A673 (cell line): ENCODE results near the gene PRTFDC1. TPM values are rescaled to one million over a fixed set of nuclear protein-coding genes. Genes with fewer than 3 reads are reported as not detected.

Source experiments
- BruUV-seq: library from RNA; stranded (reverse); fragments of 400-500 nt; replicated peaks from 2 replicates; lab custom pipeline; 2021; lab: Mats Ljungman, UMichigan
- CTCF ChIA-PET: fragments of 300-600 bp; sonication (Branson Sonifier 250); formaldehyde crosslinking; loops from one replicate; lab custom pipeline; 2022; ENCODE audit warnings: antibody characterized with exemption; lab: Charles Lee
- POLR2A ChIA-PET: fragments of 300-600 bp; sonication (Branson Sonifier 250); formaldehyde crosslinking; loops from one replicate; lab custom pipeline; 2022; ENCODE audit warnings: antibody characterized with exemption; ENCODE audit not compliant: low non-redundant PET; lab: Charles Lee
- DNase-seq: peaks from one replicate; pipeline ENCODE4 v3.0.0-alpha.2; 2015; ENCODE audit warnings: low spot score
- H3K27ac ChIP-seq: fragments of 200-600 bp; sonication (generic); 2 replicates; pipeline ENCODE4 v1.5.1; 2016; ENCODE audit warnings: mixed run types, low read depth, mild to moderate bottlenecking, mixed read lengths, antibody characterized with exemption, low read length; ENCODE audit not compliant: poor library complexity, severe bottlenecking
- H3K27me3 ChIP-seq: fragments of 200-600 bp; sonication (generic); replicated peaks from 2 replicates; pipeline ENCODE4 v1.6.1; 2017; ENCODE audit warnings: mixed run types, low read depth, mild to moderate bottlenecking, mixed read lengths, antibody characterized with exemption, low read length; ENCODE audit not compliant: insufficient read depth, poor library complexity
- H3K36me3 ChIP-seq: fragments of 200-600 bp; sonication (generic); 2 replicates; pipeline ENCODE4 v1.6.1; 2016; ENCODE audit warnings: mixed run types, mild to moderate bottlenecking, mixed read lengths, antibody characterized with exemption, low read length; ENCODE audit not compliant: insufficient read depth, poor library complexity, severe bottlenecking
- H3K4me1 ChIP-seq: fragments of 200-600 bp; sonication (generic); 2 replicates; pipeline ENCODE4 v1.6.1; 2017; ENCODE audit warnings: mixed run types, mild to moderate bottlenecking, mixed read lengths, antibody characterized with exemption, low read length; ENCODE audit not compliant: insufficient read depth, poor library complexity, severe bottlenecking
- H3K4me3 ChIP-seq: fragments of 200-600 bp; sonication (generic); 2 replicates; pipeline ENCODE4 v1.5.1; 2016; ENCODE audit warnings: low read depth, mixed run types, mild to moderate bottlenecking, mixed read lengths, low read length; ENCODE audit not compliant: poor library complexity, severe bottlenecking
- H3K9me3 ChIP-seq: fragments of 200-600 bp; sonication (generic); 2 replicates; pipeline ENCODE4 v1.6.1; 2016; ENCODE audit warnings: mixed run types, low read depth, mild to moderate bottlenecking, mixed read lengths, antibody characterized with exemption, low read length; ENCODE audit not compliant: poor library complexity, severe bottlenecking
- EZH2 ChIP-seq: fragments of 200-600 bp; sonication (generic); IDR thresholded peaks from 2 replicates; pipeline ENCODE4 v1.6.1; 2017; ENCODE audit warnings: borderline replicate concordance, low read depth, mild to moderate bottlenecking, mixed read lengths, antibody characterized with exemption, low read length; ENCODE audit not compliant: poor library complexity, severe bottlenecking
- intact Hi-C: fragments of 100-400 bp; cut with micrococcal nuclease; formaldehyde crosslinking; loops from one replicate; pipeline ENCODE4 v1.10.0; 2022; ENCODE audit not compliant: unreplicated experiment
- total RNA-seq: library from RNA; stranded (reverse); gene quantifications from 2 replicates; pipeline ENCODE4 v1.2.3, GENCODE V29; 2021
- TF ChIP-seq, protein P1 (sequence below): fragments of 300-800, 200-600 bp; sonication (generic); conservative IDR thresholded peaks from 2 replicates; pipeline ENCODE4 v1.5.1; 2017; ENCODE audit warnings: low read depth, mild to moderate bottlenecking, antibody characterized with exemption, low read length, moderate library complexity, mixed read lengths

The PRTFDC1 gene
- total RNA-seq, 1 experiment from 2014 or later: 49.8 TPM

GRCh38 chr10:24821986-24822385, 130.4 kb downstream of the PRTFDC1 start:
- Histone ChIP-seq H3K27ac (no peak overlapping the region), H3K4me1 (peaks cover 4% of the 10 kb centered on the region), H3K4me3 (no peak overlapping the region), H3K36me3 (no peaks in the 10 kb centered on the region), H3K9me3 (no peaks in the 10 kb centered on the region), H3K27me3 (no peaks in the 10 kb centered on the region)
- intact Hi-C loops: no loop called here
- BruUV-seq: no TSS peak
- DNase-seq: no peak
- TF ChIP-seq, protein P1, sequence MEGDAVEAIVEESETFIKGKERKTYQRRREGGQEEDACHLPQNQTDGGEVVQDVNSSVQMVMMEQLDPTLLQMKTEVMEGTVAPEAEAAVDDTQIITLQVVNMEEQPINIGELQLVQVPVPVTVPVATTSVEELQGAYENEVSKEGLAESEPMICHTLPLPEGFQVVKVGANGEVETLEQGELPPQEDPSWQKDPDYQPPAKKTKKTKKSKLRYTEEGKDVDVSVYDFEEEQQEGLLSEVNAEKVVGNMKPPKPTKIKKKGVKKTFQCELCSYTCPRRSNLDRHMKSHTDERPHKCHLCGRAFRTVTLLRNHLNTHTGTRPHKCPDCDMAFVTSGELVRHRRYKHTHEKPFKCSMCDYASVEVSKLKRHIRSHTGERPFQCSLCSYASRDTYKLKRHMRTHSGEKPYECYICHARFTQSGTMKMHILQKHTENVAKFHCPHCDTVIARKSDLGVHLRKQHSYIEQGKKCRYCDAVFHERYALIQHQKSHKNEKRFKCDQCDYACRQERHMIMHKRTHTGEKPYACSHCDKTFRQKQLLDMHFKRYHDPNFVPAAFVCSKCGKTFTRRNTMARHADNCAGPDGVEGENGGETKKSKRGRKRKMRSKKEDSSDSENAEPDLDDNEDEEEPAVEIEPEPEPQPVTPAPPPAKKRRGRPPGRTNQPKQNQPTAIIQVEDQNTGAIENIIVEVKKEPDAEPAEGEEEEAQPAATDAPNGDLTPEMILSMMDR: no peak
- TF ChIP-seq EZH2: no peak
- CTCF ChIA-PET: no interaction called here
- POLR2A ChIA-PET: no interaction called here

GRCh38 chr10:24816868-24817396, 135.5 kb downstream of the PRTFDC1 start:
- H3K4me1 ChIP-seq: no peaks in the 10 kb centered on the region
- no peak overlapping the region for H3K4me3 ChIP-seq
- CTCF ChIA-PET: no interaction called here
- intact Hi-C loops: no loop called here
- POLR2A ChIA-PET: no interaction called here
- no peak for DNase-seq
- H3K27me3 ChIP-seq: no peaks in the 10 kb centered on the region
- H3K27ac ChIP-seq: no peak overlapping the region
- no peaks in the 10 kb centered on the region for H3K36me3 ChIP-seq
- no peak for TF ChIP-seq EZH2
- TF ChIP-seq, protein P1: no peak
- no peaks in the 10 kb centered on the region for H3K9me3 ChIP-seq
- BruUV-seq: no TSS peak

GRCh38 chr10:24814568-24815313, 137.7 kb downstream of the PRTFDC1 start:
- intact Hi-C loops: no loop called here
- POLR2A ChIA-PET: no interaction called here

More at GRCh38 chr10:24814568-24815313, 137.7 kb downstream of the PRTFDC1 start:
- BruUV-seq: no TSS peak
- Histone ChIP-seq H3K36me3 (no peaks in the 10 kb centered on the region), H3K4me3 (no peak overlapping the region), H3K9me3 (no peaks in the 10 kb centered on the region), H3K27me3 (no peaks in the 10 kb centered on the region), H3K27ac (no peak overlapping the region), H3K4me1 (no peaks in the 10 kb centered on the region)
- CTCF ChIA-PET: no interaction called here
- TF ChIP-seq, protein P1: no peak
- no peak for TF ChIP-seq EZH2
- DNase-seq: no peak
